Uterus (tissue), 4 donors: ENCODE data around the gene ALG1. TPM values are rescaled to one million over a fixed set of nuclear protein-coding genes. Genes with fewer than 3 reads are reported as not detected.
"Not testable (repeated sequence)": the region's sequence is repeated elsewhere in the genome, so short reads cannot be mapped to it uniquely, and the experiment has no call there.

Source experiments
- DNase-seq, 2 donors: peaks; one replicate each; pipeline ENCODE4 v3.0.0-alpha.2; 2019 to 2020
- H3K27ac ChIP-seq, 2 donors: fragments of 200-600 bp; sonication (generic); 1 replicate in 1 of 2; 2 replicates in 1 of 2; pipeline ENCODE4 v1.5.1; 2016 to 2018
- H3K27me3 ChIP-seq, 2 donors: fragments of 200-600 bp; sonication (generic); one replicate each; pipeline ENCODE4 v1.5.1; 2018 to 2019; ENCODE audit warnings: control low read depth in 1 of 2
- H3K36me3 ChIP-seq, 2 donors: fragments of 200-600 bp; sonication (generic); one replicate each; pipeline ENCODE4 v1.5.1; 2019; ENCODE audit warnings: control low read depth in 1 of 2
- H3K4me1 ChIP-seq, 2 donors: fragments of 200-600 bp; sonication (generic); one replicate each; pipeline ENCODE4 v1.5.1; 2018 to 2019; ENCODE audit warnings: control low read depth in 1 of 2
- H3K4me3 ChIP-seq, 2 donors: fragments of 200-600 bp; sonication (generic); 1 replicate in 1 of 2; 2 replicates in 1 of 2; pipeline ENCODE4 v1.5.1; 2018 to 2019; ENCODE audit warnings: mild to moderate bottlenecking in 1 of 2
- H3K9me3 ChIP-seq, 2 donors: fragments of 200-600 bp; sonication (generic); one replicate each; pipeline ENCODE4 v1.5.1; 2019; ENCODE audit warnings: control low read depth in 1 of 2
- CTCF ChIP-seq, 4 experiments: fragments of 200-600 bp in 2 of 4; fragments of 450-650 bp in 2 of 4; sonication (generic) in 2 of 4; IDR thresholded peaks; one replicate each; pipeline ENCODE4 v1.5.1; 2016 to 2019; ENCODE audit warnings: antibody characterized with exemption in 4 of 4, mild to moderate bottlenecking in 2 of 4, moderate library complexity in 1 of 4
- intact Hi-C: fragments of 100-400 bp; cut with DNase I; formaldehyde crosslinking; loops from one replicate; pipeline ENCODE4 v1.15.1; 2023; ENCODE audit warnings: low total_unique reads
- total RNA-seq, 4 donors: library from RNA; depleted of rRNA in 3 of 4; stranded (reverse); fragments of >200 nt in 3 of 4; gene quantifications; one replicate each; pipeline versions ENCODE4 v1.1.0 to v1.2.4, GENCODE V29; 2014 to 2023
- donor health status: DM: yes; HTN: yes; CAD: no.

The ALG1 gene
- total RNA-seq, 4 donors from 2014 or later = 4.7 to 21.3 (median 10.9) TPM

GRCh38 chr16:5084802-5085201 is 13.2 kb downstream of the ALG1 start:
- H3K4me3 ChIP-seq, DNase-seq, H3K27ac ChIP-seq, H3K9me3 ChIP-seq, intact Hi-C loops, H3K4me1 ChIP-seq, H3K36me3 ChIP-seq, H3K27me3 ChIP-seq: not testable (repeated sequence)
- peak in 2 of 4 experiments; percentile 28 to 43 for TF ChIP-seq CTCF (IDR thresholded peaks at IDR 0.05)

- H3K9me3 ChIP-seq, H3K4me1 ChIP-seq, intact Hi-C loops, H3K4me3 ChIP-seq, H3K27ac ChIP-seq, H3K27me3 ChIP-seq, DNase-seq, H3K36me3 ChIP-seq: not testable (repeated sequence)
These were observed 14.1 kb downstream of the ALG1 start for GRCh38 chr16:5085716-5086115.

GRCh38 chr16:5088086-5088790 is 16.6 kb downstream of the ALG1 start:
- H3K4me3 ChIP-seq, H3K27ac ChIP-seq, H3K36me3 ChIP-seq, DNase-seq, intact Hi-C loops, H3K9me3 ChIP-seq, H3K4me1 ChIP-seq, H3K27me3 ChIP-seq: not testable (repeated sequence)

- intact Hi-C loops, H3K36me3 ChIP-seq, DNase-seq, H3K27ac ChIP-seq, H3K27me3 ChIP-seq, H3K9me3 ChIP-seq, H3K4me1 ChIP-seq, H3K4me3 ChIP-seq: not testable (repeated sequence)
These were observed 17.3 kb downstream of the ALG1 start for GRCh38 chr16:5088936-5089335.

- H3K36me3 ChIP-seq, H3K27ac ChIP-seq, H3K27me3 ChIP-seq, DNase-seq, H3K9me3 ChIP-seq, intact Hi-C loops, H3K4me1 ChIP-seq, H3K4me3 ChIP-seq: not testable (repeated sequence)
These were observed 18.4 kb downstream of the ALG1 start for GRCh38 chr16:5089911-5090555.

GRCh38 chr16:5090592-5090991 is 18.9 kb downstream of the ALG1 start:
- DNase-seq, H3K9me3 ChIP-seq, H3K4me3 ChIP-seq, intact Hi-C loops, H3K27ac ChIP-seq, H3K27me3 ChIP-seq, H3K4me1 ChIP-seq, H3K36me3 ChIP-seq: not testable (repeated sequence)

GRCh38 chr16:5093081-5093480 is 21.4 kb downstream of the ALG1 start:
- H3K36me3 ChIP-seq, H3K27ac ChIP-seq, H3K9me3 ChIP-seq, H3K4me3 ChIP-seq, intact Hi-C loops, DNase-seq, H3K27me3 ChIP-seq, H3K4me1 ChIP-seq: not testable (repeated sequence)

- H3K9me3 ChIP-seq, intact Hi-C loops, DNase-seq, H3K4me3 ChIP-seq, H3K36me3 ChIP-seq, H3K27ac ChIP-seq, H3K4me1 ChIP-seq, H3K27me3 ChIP-seq: not testable (repeated sequence)
These were observed 22.1 kb downstream of the ALG1 start for GRCh38 chr16:5093746-5094145.

- H3K4me3 ChIP-seq, H3K9me3 ChIP-seq, H3K27ac ChIP-seq, H3K27me3 ChIP-seq, H3K36me3 ChIP-seq, H3K4me1 ChIP-seq, DNase-seq, intact Hi-C loops: not testable (repeated sequence)
These were observed 23.6 kb downstream of the ALG1 start for GRCh38 chr16:5095145-5095830.

GRCh38 chr16:5096437-5097060 is 24.9 kb downstream of the ALG1 start:
- DNase-seq, H3K9me3 ChIP-seq, H3K4me1 ChIP-seq, H3K27me3 ChIP-seq, H3K36me3 ChIP-seq, intact Hi-C loops: not testable (repeated sequence)
- Histone ChIP-seq H3K27ac (peak overlapping the region in 1 of 2 donors; percentile 70), H3K4me3 (peak overlapping the region; percentile 85 to 86)

- H3K27ac ChIP-seq = peak overlapping the region; percentile 70 to 81
- H3K27me3 ChIP-seq, H3K36me3 ChIP-seq, H3K4me1 ChIP-seq, H3K9me3 ChIP-seq, intact Hi-C loops: not testable (repeated sequence)
- DNase-seq = peak in 1 of 2 donors; percentile 31
- peak overlapping the region; percentile 85 to 86 for H3K4me3 ChIP-seq
These were observed 25.4 kb downstream of the ALG1 start for GRCh38 chr16:5097061-5097469.
